Mucosa of rectum (tissue), 2 donors: ENCODE data around the gene APH1B.
A peak's percentile ranks its signal among the peaks of the same experiment; 100 is the strongest.

ENCODE experiments used
- H3K27ac ChIP-seq, 2 donors: one replicate each; pipeline ENCODE4 v1.7.0; 2013; ENCODE audit warnings: inconsistent platforms in 2 of 2, low read depth in 2 of 2, low read length in 2 of 2
- H3K27me3 ChIP-seq, 2 donors: one replicate each; pipeline ENCODE4 v1.7.0; 2013; ENCODE audit warnings: low read length in 2 of 2; ENCODE audit not compliant: control insufficient read depth in 2 of 2, insufficient read depth in 2 of 2
- H3K36me3 ChIP-seq, 2 donors: one replicate each; pipeline ENCODE4 v1.7.0; 2013; ENCODE audit warnings: low read length in 2 of 2; ENCODE audit not compliant: control insufficient read depth in 2 of 2, insufficient read depth in 2 of 2
- H3K4me1 ChIP-seq, 2 donors: one replicate each; pipeline ENCODE4 v1.7.0; 2013; ENCODE audit warnings: low read length in 2 of 2, mild to moderate bottlenecking in 1 of 2; ENCODE audit not compliant: control insufficient read depth in 2 of 2, insufficient read depth in 2 of 2
- H3K4me3 ChIP-seq, 2 donors: one replicate each; pipeline ENCODE4 v1.7.0; 2013; ENCODE audit warnings: low read length in 2 of 2
- H3K9ac ChIP-seq, 2 donors: one replicate each; pipeline ENCODE4 v1.7.0; 2013; ENCODE audit warnings: low read length in 2 of 2, low read depth in 1 of 2, mild to moderate bottlenecking in 1 of 2
- H3K9me3 ChIP-seq, 2 donors: one replicate each; pipeline ENCODE4 v1.7.0; 2013; ENCODE audit warnings: low read length in 2 of 2; ENCODE audit not compliant: control insufficient read depth in 2 of 2
- donor health status: healthy.
- donor health status: Normal muscosa, but diverticular disease.

The APH1B gene

GRCh38 chr15:63357061-63357460 lies 79.7 kb downstream of the APH1B start:
- Histone ChIP-seq H3K9ac (peak overlapping the region in 1 of 2 donors; percentile 43), H3K9me3 (no peaks in the 10 kb centered on the region), H3K4me3 (peak overlapping the region in 1 of 2 donors; percentile 2), H3K36me3 (no peaks in the 10 kb centered on the region), H3K27ac (peak overlapping the region; percentile 83 to 86), H3K4me1 (peaks cover 43 to 86% of the 10 kb centered on the region in 2 donors), H3K27me3 (no peaks in the 10 kb centered on the region)

- no peaks in the 10 kb centered on the region for H3K27me3 ChIP-seq
- no peaks in the 10 kb centered on the region for H3K36me3 ChIP-seq
- no peaks in the 10 kb centered on the region for H3K9me3 ChIP-seq
- no peak overlapping the region for H3K9ac ChIP-seq
- H3K27ac ChIP-seq: peak overlapping the region; percentile 83 to 86
- no peak overlapping the region for H3K4me3 ChIP-seq
- peaks cover 42 to 85% of the 10 kb centered on the region in 2 donors for H3K4me1 ChIP-seq
These were observed 80.3 kb downstream of the APH1B start for GRCh38 chr15:63357731-63358130.

GRCh38 chr15:63358241-63359029 lies 81.0 kb downstream of the APH1B start:
- H3K27me3 ChIP-seq: no peaks in the 10 kb centered on the region
- no peaks in the 10 kb centered on the region for H3K36me3 ChIP-seq
- H3K27ac ChIP-seq: peak overlapping the region; percentile 80 to 86
- H3K9ac ChIP-seq: peak overlapping the region in 1 of 2 donors; percentile 55
- H3K4me1 ChIP-seq: peaks cover 42 to 85% of the 10 kb centered on the region in 2 donors
- no peaks in the 10 kb centered on the region for H3K9me3 ChIP-seq
- no peak overlapping the region for H3K4me3 ChIP-seq
